GM12801 (cell line): ENCODE data around the gene HCN3.

Experiments
- CTCF ChIP-seq: IDR thresholded peaks from one replicate; pipeline ENCODE4 v1.5.1; 2011; ENCODE audit warnings: control low read depth; ENCODE audit not compliant: insufficient read length; ENCODE audit errors: extremely low read depth

The HCN3 gene

GRCh38 chr1:155261852-155262673 lies 15.2 kb upstream of the HCN3 start, which contains the start of gene SCAMP3:
TSS of gene SCAMP3 (minus strand) at chr1:155262360. CDS start at chr1:155262151, 209 bp downstream.
- no peak for TF ChIP-seq CTCF

GRCh38 chr1:155263067-155263466 lies 14.2 kb upstream of the HCN3 start:
- TF ChIP-seq CTCF: no peak

- TF ChIP-seq CTCF: no peak
Observed at GRCh38 chr1:155266553-155266952, 10.7 kb upstream of the HCN3 start.

- no peak for TF ChIP-seq CTCF
Observed at GRCh38 chr1:155267373-155267772, 9.9 kb upstream of the HCN3 start.

GRCh38 chr1:155268630-155269029 lies 8.6 kb upstream of the HCN3 start:
- no peak for TF ChIP-seq CTCF

GRCh38 chr1:155269381-155269780 lies 7.9 kb upstream of the HCN3 start:
- no peak for TF ChIP-seq CTCF

GRCh38 chr1:155272466-155273342 lies 4.6 kb upstream of the HCN3 start:
- TF ChIP-seq CTCF: no peak
